CD14-positive monocyte (primary cell): Measurements from ENCODE around the gene MYBPHL. TPM values are rescaled to one million over a fixed set of nuclear protein-coding genes. Genes with fewer than 3 reads are reported as not detected.

Experiments
- DNase-seq, 3 donors: peaks; one replicate each; pipeline ENCODE4 v3.0.0-alpha.2; 2011 to 2022
- H2AFZ ChIP-seq: 2 replicates; pipeline ENCODE4 v1.6.0; 2012; ENCODE audit warnings: mild to moderate bottlenecking, low read depth, low read length, inconsistent platforms; ENCODE audit not compliant: insufficient read depth, poor library complexity, severe bottlenecking
- H3K27ac ChIP-seq, 2 donors: 1 replicate in 1 of 2; 2 replicates in 1 of 2; pipeline ENCODE4 v1.5.1; 2012 to 2013; ENCODE audit warnings: low read length in 2 of 2, control low read depth in 1 of 2, inconsistent platforms in 1 of 2, low read depth in 1 of 2, mild to moderate bottlenecking in 1 of 2
- H3K27me3 ChIP-seq, 2 donors: one replicate each; pipeline versions ENCODE4 v1.6.0 to v1.6.1; 2011 to 2013; ENCODE audit warnings: low read length in 2 of 2; ENCODE audit not compliant: control insufficient read depth in 2 of 2, insufficient read depth in 2 of 2
- H3K36me3 ChIP-seq, 2 donors: replicated peaks in 1 of 2; 1 replicate in 1 of 2; 2 replicates in 1 of 2; pipeline versions ENCODE4 v1.5.1 to v1.6.1; 2012 to 2013; ENCODE audit warnings: low read length in 2 of 2, control low read depth in 1 of 2, inconsistent platforms in 1 of 2, mild to moderate bottlenecking in 1 of 2; ENCODE audit not compliant: insufficient read depth in 2 of 2, control insufficient read depth in 1 of 2
- H3K4me1 ChIP-seq, 2 donors: 1 replicate in 1 of 2; 2 replicates in 1 of 2; pipeline versions ENCODE4 v1.5.1 to v1.6.1; 2012 to 2013; ENCODE audit warnings: low read length in 2 of 2, control low read depth in 1 of 2, inconsistent platforms in 1 of 2, mild to moderate bottlenecking in 1 of 2, moderate library complexity in 1 of 2; ENCODE audit not compliant: insufficient read depth in 2 of 2, control insufficient read depth in 1 of 2
- H3K4me2 ChIP-seq: replicated peaks from 2 replicates; pipeline ENCODE3; 2012; ENCODE audit warnings: low read length, moderate library complexity, mild to moderate bottlenecking; ENCODE audit not compliant: poor library complexity, severe bottlenecking; ENCODE audit errors: extremely low read depth
- H3K4me3 ChIP-seq, 3 experiments: fragments of 200-600 bp in 1 of 3; sonication (generic) in 1 of 3; replicated peaks in 1 of 3; 1 replicate in 2 of 3; 2 replicates in 1 of 3; pipeline ENCODE4 v1.5.1; 2011 to 2013; ENCODE audit warnings: low read length in 3 of 3, mild to moderate bottlenecking in 3 of 3, control low read depth in 2 of 3, low read depth in 2 of 3, inconsistent platforms in 1 of 3, moderate library complexity in 1 of 3
- H3K79me2 ChIP-seq: 2 replicates; pipeline ENCODE4 v1.6.0; 2012; ENCODE audit warnings: mild to moderate bottlenecking, control low read depth, inconsistent platforms, low read length, moderate library complexity; ENCODE audit not compliant: insufficient read depth
- H3K9ac ChIP-seq: 2 replicates; pipeline ENCODE4 v1.6.0; 2017; ENCODE audit warnings: low read length, mild to moderate bottlenecking; ENCODE audit not compliant: insufficient read depth, poor library complexity, severe bottlenecking
- H3K9me3 ChIP-seq, 2 donors: replicated peaks in 1 of 2; 1 replicate in 1 of 2; 2 replicates in 1 of 2; pipeline versions ENCODE4 v1.5.1 to v1.6.1; 2012 to 2013; ENCODE audit warnings: low read length in 2 of 2, control low read depth in 1 of 2; ENCODE audit not compliant: control insufficient read depth in 1 of 2, insufficient read depth in 1 of 2
- H4K20me1 ChIP-seq: 2 replicates; pipeline ENCODE4 v1.6.0; 2012; ENCODE audit warnings: mild to moderate bottlenecking, low read length, control low read depth, moderate library complexity; ENCODE audit not compliant: insufficient read depth
- H3K27ac Mint-ChIP-seq, 7 donors: one replicate each; pipeline ENCODE4 v1.8.0; 2020; ENCODE audit warnings: mild to moderate bottlenecking in 7 of 7, mixed read lengths in 7 of 7, moderate library complexity in 6 of 7, inconsistent platforms in 2 of 7
- H3K27me3 Mint-ChIP-seq, 3 donors: one replicate each; pipeline ENCODE4 v1.8.0; 2021 to 2022; ENCODE audit warnings: low read depth in 3 of 3, mild to moderate bottlenecking in 3 of 3, mixed read lengths in 3 of 3, moderate library complexity in 3 of 3, inconsistent platforms in 1 of 3
- H3K36me3 Mint-ChIP-seq, 2 donors: one replicate each; pipeline ENCODE4 v1.8.0; 2020; ENCODE audit warnings: mixed read lengths in 2 of 2, inconsistent platforms in 1 of 2, mild to moderate bottlenecking in 1 of 2
- H3K4me1 Mint-ChIP-seq: one replicate; pipeline ENCODE4 v1.8.0; 2020; ENCODE audit warnings: mild to moderate bottlenecking, mixed read lengths
- H3K4me3 Mint-ChIP-seq, 2 donors: one replicate each; pipeline ENCODE4 v1.8.0; 2020; ENCODE audit warnings: mild to moderate bottlenecking in 2 of 2, mixed read lengths in 2 of 2, moderate library complexity in 1 of 2
- H3K9me3 Mint-ChIP-seq, 7 donors: one replicate each; pipeline ENCODE4 v1.8.0; 2020 to 2022; ENCODE audit warnings: mixed read lengths in 7 of 7, mild to moderate bottlenecking in 6 of 7, moderate library complexity in 6 of 7, inconsistent platforms in 2 of 7
- CTCF ChIP-seq: fragments of 200-600 bp; IDR thresholded peaks from one replicate; pipeline ENCODE4 v1.8.0; 2022; ENCODE audit warnings: antibody characterized with exemption, mild to moderate bottlenecking
- WGBS: methylation state at CpG from one replicate; pipeline ENCODE4 v1.1.5; 2013; ENCODE audit warnings: missing lambda C conversion rate; ENCODE audit not compliant: insufficient coverage; 5-methylcytosine and 5-hydroxymethylcytosine counted together
- intact Hi-C, 2 donors: fragments of 100-400 bp; cut with micrococcal nuclease; formaldehyde crosslinking; loops; one replicate each; pipeline versions ENCODE4 v1.15.0 to v1.15.1; 2023
- polyA plus RNA-seq, 3 donors: library from polyadenylated mRNA; depleted of rRNA in 1 of 3; unstranded in 2 of 3; stranded (reverse) in 1 of 3; fragments of 300-500 nt in 2 of 3; fragments of >200 nt in 1 of 3; fragmentation: Illumina TruSeq in 2 of 3; gene quantifications; 1 replicate in 2 of 3; 2 replicates in 1 of 3; pipeline ENCODE4 v1.2.3, GENCODE V29; 2012 to 2021

Gene MYBPHL
- polyA plus RNA-seq, 3 donors = 0.13 TPM; not detected in 2

DNA sequence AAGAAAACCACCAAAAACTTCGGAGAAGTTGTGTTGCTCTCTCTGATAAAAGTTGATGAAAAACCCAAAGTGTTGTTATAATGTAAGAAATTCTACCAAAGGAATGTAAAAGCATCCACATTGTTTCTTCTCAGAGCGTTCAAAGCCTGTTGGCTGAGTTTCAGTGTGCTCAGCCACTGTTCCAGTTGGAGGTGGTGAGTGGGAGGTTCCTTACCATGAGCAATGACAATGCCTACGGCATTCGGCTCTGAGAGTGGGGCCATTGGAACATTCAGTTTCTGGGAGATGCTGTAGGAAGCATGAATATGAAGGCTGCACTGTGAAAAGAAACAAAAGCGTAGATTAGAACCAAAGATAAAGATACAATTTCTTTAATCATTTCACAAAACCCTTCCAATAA is 20.5 kb upstream of the MYBPHL start:
- no peaks in the 10 kb centered on the region for H3K4me1 Mint-ChIP-seq
- Histone ChIP-seq H3K4me3 (no peak overlapping the region), H3K27ac (no peak overlapping the region), H4K20me1 (no peaks in the 10 kb centered on the region), H3K9ac (no peak overlapping the region), H3K79me2 (no peaks in the 10 kb centered on the region), H3K4me1 (no peaks in the 10 kb centered on the region), H3K36me3 (peaks cover 87 to 93% of the 10 kb centered on the region in 2 donors), H3K27me3 (no peaks in the 10 kb centered on the region), H3K4me2 (no peak overlapping the region), H2AFZ (no peak overlapping the region), H3K9me3 (peaks cover 3 to 22% of the 10 kb centered on the region in 2 donors)
- H3K27ac Mint-ChIP-seq = no peak overlapping the region
- DNase-seq = no peak
- H3K27me3 Mint-ChIP-seq = no peaks in the 10 kb centered on the region
- no peak overlapping the region for H3K4me3 Mint-ChIP-seq
- TF ChIP-seq CTCF = no peak
- WGBS = no CpG with 5 or more reads among the region's 5 CpGs
- peaks cover 84 to 95% of the 10 kb centered on the region in 2 donors for H3K36me3 Mint-ChIP-seq
- intact Hi-C loops = no loop called here
- peaks cover 13 to 24% (median 21%) of the 10 kb centered on the region in 7 donors for H3K9me3 Mint-ChIP-seq

DNA sequence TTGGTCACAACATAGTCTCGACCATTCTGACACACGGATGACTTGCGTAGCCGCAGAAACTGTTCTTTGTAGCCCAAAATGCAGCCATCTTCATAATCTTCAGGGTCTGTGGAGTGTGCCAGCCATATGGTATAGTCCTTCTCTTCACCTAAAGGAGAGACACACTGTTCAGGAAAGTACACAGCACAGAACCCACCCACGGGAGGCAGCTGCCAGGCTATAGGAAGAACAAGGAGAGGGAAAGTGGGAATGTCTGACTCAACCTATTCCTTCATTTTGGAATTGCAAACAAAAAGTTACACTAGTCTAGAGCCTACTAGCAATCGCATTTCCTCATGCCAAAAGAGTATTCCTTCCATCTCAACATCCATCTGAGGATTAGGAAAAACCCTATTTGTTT is 16.2 kb upstream of the MYBPHL start:
- Mint-ChIP-seq H3K9me3 (no peaks in the 10 kb centered on the region), H3K27me3 (peaks cover 0 to 5% (median 0%) of the 10 kb centered on the region in 3 donors), H3K4me3 (no peak overlapping the region), H3K27ac (peak overlapping the region in 1 of 7 donors; percentile 51), H3K36me3 (peaks cover 86 to 96% of the 10 kb centered on the region in 2 donors), H3K4me1 (no peaks in the 10 kb centered on the region)
- H3K4me2 ChIP-seq = no peak overlapping the region
- H3K27ac ChIP-seq = no peak overlapping the region
- intact Hi-C loops = no loop called here
- no peaks in the 10 kb centered on the region for H3K79me2 ChIP-seq
- DNase-seq = no peak
- no peak overlapping the region for H3K9ac ChIP-seq
- H3K9me3 ChIP-seq = no peaks in the 10 kb centered on the region
- peaks cover 93 to 94% of the 10 kb centered on the region in 2 donors for H3K36me3 ChIP-seq
- WGBS = 100% methylated on average over 4 of the region's 6 CpGs
- H3K4me3 ChIP-seq = no peak overlapping the region
- no peaks in the 10 kb centered on the region for H3K27me3 ChIP-seq
- H3K4me1 ChIP-seq = no peaks in the 10 kb centered on the region
- H2AFZ ChIP-seq = no peak overlapping the region
- no peaks in the 10 kb centered on the region for H4K20me1 ChIP-seq
- no peak for TF ChIP-seq CTCF
